Calu3 (cell line): ENCODE data around the gene CEACAM1. TPM values are rescaled to one million over a fixed set of nuclear protein-coding genes. Genes with fewer than 3 reads are reported as not detected.

Source experiments
- BruUV-seq: library from RNA; stranded (reverse); fragments of 400-500 nt; replicated peaks from 2 replicates; lab custom pipeline; 2021; lab: Mats Ljungman, UMichigan
- CTCF ChIA-PET: fragments of 300-600 bp; sonication (Branson Sonifier 250); formaldehyde crosslinking; loops from one replicate; lab custom pipeline; 2022; ENCODE audit warnings: antibody characterized with exemption; lab: Charles Lee
- DNase-seq: peaks from one replicate; pipeline ENCODE4 v3.0.0; 2022
- H3K27ac Mint-ChIP-seq: one replicate; pipeline ENCODE4 v1.8.0; 2022; ENCODE audit warnings: mixed read lengths; ENCODE audit not compliant: unreplicated experiment
- H3K27me3 Mint-ChIP-seq: one replicate; pipeline ENCODE4 v1.8.0; 2022; ENCODE audit warnings: mixed read lengths; ENCODE audit not compliant: unreplicated experiment
- H3K36me3 Mint-ChIP-seq: one replicate; pipeline ENCODE4 v1.8.0; 2022; ENCODE audit warnings: mild to moderate bottlenecking, moderate library complexity, mixed read lengths; ENCODE audit not compliant: insufficient read depth, unreplicated experiment
- H3K4me1 Mint-ChIP-seq: one replicate; pipeline ENCODE4 v1.8.0; 2022; ENCODE audit warnings: mild to moderate bottlenecking, low read depth, mixed read lengths; ENCODE audit not compliant: unreplicated experiment
- H3K4me3 Mint-ChIP-seq: one replicate; pipeline ENCODE4 v1.8.0; 2022; ENCODE audit warnings: mild to moderate bottlenecking, low read depth, moderate library complexity, mixed read lengths; ENCODE audit not compliant: unreplicated experiment
- H3K9me3 Mint-ChIP-seq: one replicate; pipeline ENCODE4 v1.8.0; 2022; ENCODE audit warnings: low read depth, mixed read lengths; ENCODE audit not compliant: unreplicated experiment
- intact Hi-C: fragments of 100-400 bp; cut with micrococcal nuclease; formaldehyde crosslinking; loops from one replicate; pipeline ENCODE4 v1.10.0; 2022; ENCODE audit not compliant: unreplicated experiment
- total RNA-seq: library from RNA; stranded (reverse); gene quantifications from 2 replicates; pipeline ENCODE4 v1.2.3, GENCODE V29; 2022
- TF ChIP-seq, protein P1 (sequence below): fragments of 200-600 bp; IDR thresholded peaks from one replicate; pipeline ENCODE4 v1.8.0; 2022; ENCODE audit warnings: antibody characterized with exemption; ENCODE audit not compliant: unreplicated experiment

Gene CEACAM1
- total RNA-seq, 1 experiment from 2014 or later = 132 TPM

DNA sequence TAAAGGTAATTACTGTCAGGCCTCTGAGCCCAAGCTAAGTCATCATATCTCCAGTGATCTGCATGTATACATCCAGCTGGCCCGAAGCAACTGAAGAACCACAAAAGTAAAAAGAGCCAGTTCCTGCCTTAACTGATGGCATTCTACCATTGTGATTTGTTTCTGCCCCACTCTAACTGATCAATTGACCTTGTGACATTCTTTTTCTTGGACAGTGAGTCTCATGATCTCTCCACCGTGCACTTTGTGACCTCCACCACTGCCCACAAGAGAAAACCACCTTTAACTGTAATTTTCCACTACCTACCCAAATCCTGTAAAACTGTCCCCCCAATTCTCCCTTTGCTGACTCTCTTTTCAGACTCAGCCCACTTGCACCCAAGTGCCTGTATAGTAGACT is 68.4 kb downstream of the CEACAM1 start:
- CTCF ChIA-PET = interaction anchor here (0.7 to 1.0 kb wide), 2 partner anchors 24 to 69 kb away, joined by 3 read pairs; no protein-coding TSS in a partner anchor
- no peaks in the 10 kb centered on the region for H3K27me3 Mint-ChIP-seq
- peaks cover 3% of the 10 kb centered on the region for H3K9me3 Mint-ChIP-seq
- no peaks in the 10 kb centered on the region for H3K36me3 Mint-ChIP-seq
- H3K4me3 Mint-ChIP-seq = no peak overlapping the region
- no TSS peak for BruUV-seq
- TF ChIP-seq, protein P1, sequence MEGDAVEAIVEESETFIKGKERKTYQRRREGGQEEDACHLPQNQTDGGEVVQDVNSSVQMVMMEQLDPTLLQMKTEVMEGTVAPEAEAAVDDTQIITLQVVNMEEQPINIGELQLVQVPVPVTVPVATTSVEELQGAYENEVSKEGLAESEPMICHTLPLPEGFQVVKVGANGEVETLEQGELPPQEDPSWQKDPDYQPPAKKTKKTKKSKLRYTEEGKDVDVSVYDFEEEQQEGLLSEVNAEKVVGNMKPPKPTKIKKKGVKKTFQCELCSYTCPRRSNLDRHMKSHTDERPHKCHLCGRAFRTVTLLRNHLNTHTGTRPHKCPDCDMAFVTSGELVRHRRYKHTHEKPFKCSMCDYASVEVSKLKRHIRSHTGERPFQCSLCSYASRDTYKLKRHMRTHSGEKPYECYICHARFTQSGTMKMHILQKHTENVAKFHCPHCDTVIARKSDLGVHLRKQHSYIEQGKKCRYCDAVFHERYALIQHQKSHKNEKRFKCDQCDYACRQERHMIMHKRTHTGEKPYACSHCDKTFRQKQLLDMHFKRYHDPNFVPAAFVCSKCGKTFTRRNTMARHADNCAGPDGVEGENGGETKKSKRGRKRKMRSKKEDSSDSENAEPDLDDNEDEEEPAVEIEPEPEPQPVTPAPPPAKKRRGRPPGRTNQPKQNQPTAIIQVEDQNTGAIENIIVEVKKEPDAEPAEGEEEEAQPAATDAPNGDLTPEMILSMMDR = no peak
- no peak for DNase-seq
- intact Hi-C loops = loop anchor here (5.0 kb wide), 1 partner anchor 37 kb away; no protein-coding TSS in a partner anchor
- peak overlapping the region; percentile 0 for H3K27ac Mint-ChIP-seq
- H3K4me1 Mint-ChIP-seq = peaks cover 52% of the 10 kb centered on the region

Other genes starting within 250 kb of the CEACAM1 start
- 1.7 and 2.4 TPM in 2 replicates for gene PRR19, start 226.3 kb downstream of the CEACAM1 start, total RNA-seq
- gene PAFAH1B3, start 225.9 kb downstream of the CEACAM1 start, total RNA-seq = 68.3 and 72.4 TPM in 2 replicates
- 1.5 and 3.1 TPM in 2 replicates for gene TMEM145, start 215.2 kb downstream of the CEACAM1 start, total RNA-seq
- 32.0 and 35.0 TPM in 2 replicates for gene MEGF8, start 202.8 kb downstream of the CEACAM1 start, total RNA-seq
- gene CNFN, start 138.2 kb downstream of the CEACAM1 start, total RNA-seq = 1.6 TPM in 2 replicates
- 17.1 and 22.0 TPM in 2 replicates for gene LIPE, start 101.1 kb downstream of the CEACAM1 start, total RNA-seq
- 3.8 and 4.0 TPM in 2 replicates for gene CXCL17, start 85.5 kb downstream of the CEACAM1 start, total RNA-seq
- gene CEACAM8, start 66.4 kb upstream of the CEACAM1 start, total RNA-seq = not detected in 2 replicates
- 0.20 TPM in 1 of 2 replicates, not detected in the other for gene PSG3, start 212.0 kb upstream of the CEACAM1 start, total RNA-seq
- gene PSG8, start 237.2 kb upstream of the CEACAM1 start, total RNA-seq = not detected in 2 replicates